NCI-H1105 treated with DMSO at 0.1 percent for 48 hours (cell line): ENCODE data around the gene CERK.
"Not testable (repeated sequence)": the region's sequence is repeated elsewhere in the genome, so short reads cannot be mapped to it uniquely, and the experiment has no call there.

Experiments used
- DNase-seq: peaks from one replicate; lab custom pipeline; 2025; lab: John Stamatoyannopoulos, UW

Gene CERK

GRCh38 chr22:46737976-46738646, at the start of gene CERK:
Gene CERK, minus strand, starts transcription at chr22:46738252. Its CDS starts 104 bp downstream, at chr22:46738148.
- peak; percentile 44 for DNase-seq

GRCh38 chr22:46783721-46784120, 45.7 kb upstream of the CERK start:
- DNase-seq: no peak

- DNase-seq: not testable (repeated sequence)
Measured at GRCh38 chr22:46782200-46782599, 44.1 kb upstream of the CERK start.

- DNase-seq: no peak
Measured at GRCh38 chr22:46781291-46781690, 43.2 kb upstream of the CERK start.

- DNase-seq: no peak
Measured at GRCh38 chr22:46780453-46780852, 42.4 kb upstream of the CERK start.

GRCh38 chr22:46779651-46780050, 41.6 kb upstream of the CERK start:
- DNase-seq: no peak

- no peak for DNase-seq
Measured at GRCh38 chr22:46779023-46779422, 41.0 kb upstream of the CERK start.

- peak; percentile 27 for DNase-seq
Measured at GRCh38 chr22:46777609-46777970, 39.5 kb upstream of the CERK start.

GRCh38 chr22:46776876-46777608, 39.0 kb upstream of the CERK start:
- DNase-seq: no peak

- DNase-seq: no peak
Measured at GRCh38 chr22:46775850-46776826, 38.1 kb upstream of the CERK start.

- DNase-seq: no peak
Measured at GRCh38 chr22:46774980-46775849, 37.2 kb upstream of the CERK start.

- DNase-seq: no peak
Measured at GRCh38 chr22:46774253-46774979, 36.4 kb upstream of the CERK start.

- DNase-seq: no peak
Measured at GRCh38 chr22:46773076-46773475, 35.0 kb upstream of the CERK start.

GRCh38 chr22:46770726-46771125, 32.7 kb upstream of the CERK start:
- DNase-seq: no peak

- DNase-seq: no peak
Measured at GRCh38 chr22:46770151-46770641, 32.1 kb upstream of the CERK start.

GRCh38 chr22:46769706-46770105, 31.7 kb upstream of the CERK start:
- no peak for DNase-seq

- peak; percentile 48 for DNase-seq
Measured at GRCh38 chr22:46769191-46769675, 31.2 kb upstream of the CERK start.

GRCh38 chr22:46767249-46767985, 29.4 kb upstream of the CERK start:
- no peak for DNase-seq

- no peak for DNase-seq
Measured at GRCh38 chr22:46766611-46767010, 28.6 kb upstream of the CERK start.
